WTC11 (cell line): ENCODE measurements around the gene TEKT3. TPM values are rescaled to one million over a fixed set of nuclear protein-coding genes. Genes with fewer than 3 reads are reported as not detected.

ENCODE experiments used
- ATAC-seq: fragments of 200-7000 bp; cut with Tn5 transposase; 2 replicates; pipeline ENCODE4 v1.10.0; 2021; ENCODE audit warnings: mild to moderate bottlenecking, moderate library complexity
- CTCF ChIA-PET: fragments of 300-600 bp; sonication (Branson Sonifier 250); formaldehyde crosslinking; loops from one replicate; lab custom pipeline; 2021; ENCODE audit warnings: antibody characterized with exemption; lab: Charles Lee
- POLR2A ChIA-PET: fragments of 350-600 bp; sonication (Branson Sonifier 250); formaldehyde crosslinking; loops from one replicate; lab custom pipeline; 2021; ENCODE audit warnings: antibody characterized with exemption; lab: Charles Lee
- DNase-seq: peaks from one replicate; pipeline ENCODE4 v3.0.0; 2021; ENCODE audit warnings: low spot score
- H3K27ac Mint-ChIP-seq: 2 replicates; pipeline ENCODE4 v1.8.0; 2021; ENCODE audit warnings: mixed read lengths
- H3K27me3 Mint-ChIP-seq: 2 replicates; pipeline ENCODE4 v1.8.0; 2021; ENCODE audit warnings: low read depth, mild to moderate bottlenecking, moderate library complexity, mixed read lengths
- H3K36me3 Mint-ChIP-seq: 2 replicates; pipeline ENCODE4 v1.8.0; 2021; ENCODE audit warnings: mixed read lengths
- H3K4me1 Mint-ChIP-seq: 2 replicates; pipeline ENCODE4 v1.8.0; 2022; ENCODE audit warnings: mixed read lengths
- H3K4me3 Mint-ChIP-seq: 2 replicates; pipeline ENCODE4 v1.8.0; 2021; ENCODE audit warnings: mild to moderate bottlenecking, moderate library complexity, mixed read lengths
- H3K9me3 Mint-ChIP-seq: 2 replicates; pipeline ENCODE4 v1.8.0; 2021; ENCODE audit warnings: mixed read lengths
- ATF2 ChIP-seq: sonication (generic); formaldehyde crosslinking; IDR thresholded peaks from 2 replicates; pipeline ENCODE4 v1.8.1; 2022; ENCODE audit warnings: low read depth, missing genetic modification reagents, borderline replicate concordance
- CBFB ChIP-seq: sonication (generic); formaldehyde crosslinking; IDR thresholded peaks from 2 replicates; pipeline ENCODE4 v1.8.1; 2022; ENCODE audit warnings: mild to moderate bottlenecking, low read depth, missing genetic modification reagents
- ELF4 ChIP-seq: sonication (generic); formaldehyde crosslinking; IDR thresholded peaks from 2 replicates; pipeline ENCODE4 v1.8.1; 2022; ENCODE audit warnings: low read depth, mild to moderate bottlenecking, moderate library complexity, missing genetic modification reagents
- ESRRA ChIP-seq: sonication (generic); formaldehyde crosslinking; IDR thresholded peaks from 2 replicates; pipeline ENCODE4 v1.8.1; 2022; ENCODE audit warnings: mild to moderate bottlenecking, missing genetic modification reagents, borderline replicate concordance
- GABPB1 ChIP-seq: sonication (generic); formaldehyde crosslinking; IDR thresholded peaks from 2 replicates; pipeline ENCODE4 v1.8.1; 2023; ENCODE audit warnings: mild to moderate bottlenecking, missing genetic modification reagents
- GTF2I ChIP-seq: fragments of 250-450 bp; sonication (Bioruptor Pico); conservative IDR thresholded peaks from 2 replicates; pipeline ENCODE4 v1.4.0; 2021; ENCODE audit warnings: mild to moderate bottlenecking
- HMGA2 ChIP-seq: fragments of 250-450 bp; sonication (Bioruptor Pico); IDR thresholded peaks from 2 replicates; pipeline ENCODE4 v1.4.0; 2021; ENCODE audit warnings: mild to moderate bottlenecking, moderate library complexity
- IRF2 ChIP-seq: sonication (generic); formaldehyde crosslinking; IDR thresholded peaks from 2 replicates; pipeline ENCODE4 v1.8.0; 2022; ENCODE audit warnings: low read depth, missing genetic modification reagents, borderline replicate concordance
- JUN ChIP-seq: sonication (generic); formaldehyde crosslinking; IDR thresholded peaks from 2 replicates; pipeline ENCODE4 v1.8.0; 2023; ENCODE audit warnings: mild to moderate bottlenecking, missing genetic modification reagents
- MXD4 ChIP-seq: fragments of 250-450 bp; sonication (Bioruptor Pico); IDR thresholded peaks from 2 replicates; pipeline ENCODE4 v1.8.0; 2021; ENCODE audit warnings: mild to moderate bottlenecking, moderate library complexity, borderline replicate concordance
- PRRX2 ChIP-seq: fragments of 250-450 bp; sonication (Bioruptor Pico); IDR thresholded peaks from 2 replicates; pipeline ENCODE4 v1.8.0; 2021; ENCODE audit warnings: mild to moderate bottlenecking
- RELA ChIP-seq: sonication (generic); formaldehyde crosslinking; IDR thresholded peaks from 2 replicates; pipeline ENCODE4 v1.8.1; 2022; ENCODE audit warnings: missing genetic modification reagents, mild to moderate bottlenecking, borderline replicate concordance
- TEAD4 ChIP-seq: sonication (generic); formaldehyde crosslinking; IDR thresholded peaks from 2 replicates; pipeline ENCODE4 v1.8.0; 2022; ENCODE audit warnings: mild to moderate bottlenecking, missing genetic modification reagents
- ZNF219 ChIP-seq: sonication (generic); formaldehyde crosslinking; IDR thresholded peaks from 2 replicates; pipeline ENCODE4 v1.8.0; 2023; ENCODE audit warnings: missing genetic modification reagents, mild to moderate bottlenecking, borderline replicate concordance
- ZNF232 ChIP-seq: sonication (generic); formaldehyde crosslinking; IDR thresholded peaks from 2 replicates; pipeline ENCODE4 v1.8.0; 2022; ENCODE audit warnings: mild to moderate bottlenecking, missing genetic modification reagents
- ZNF281 ChIP-seq: sonication (generic); formaldehyde crosslinking; IDR thresholded peaks from 2 replicates; pipeline ENCODE4 v1.8.0; 2023; ENCODE audit warnings: mild to moderate bottlenecking, missing genetic modification reagents
- ZNF416 ChIP-seq: fragments of 250-450 bp; sonication (Bioruptor Pico); IDR thresholded peaks from 2 replicates; pipeline ENCODE4 v1.9.0; 2021; ENCODE audit warnings: mild to moderate bottlenecking, inconsistent platforms
- ZNF425 ChIP-seq: fragments of 250-450 bp; sonication (Bioruptor Pico); conservative IDR thresholded peaks from 2 replicates; pipeline ENCODE4 v1.9.0; 2021; ENCODE audit warnings: mild to moderate bottlenecking
- total RNA-seq: library from RNA; stranded (reverse); gene quantifications from 3 replicates; pipeline ENCODE4 v1.2.3, GENCODE V29; 2021
- TF ChIP-seq, protein P1 (sequence below): fragments of 250-450 bp; sonication (Bioruptor Pico); IDR thresholded peaks from 2 replicates; pipeline ENCODE4 v1.8.0; 2021; ENCODE audit warnings: mild to moderate bottlenecking
- TF ChIP-seq, protein P2 (sequence below): sonication (generic); formaldehyde crosslinking; IDR thresholded peaks from 2 replicates; pipeline ENCODE4 v1.8.1; 2022; ENCODE audit warnings: mild to moderate bottlenecking, moderate library complexity, missing genetic modification reagents
- TF ChIP-seq, protein P3 (sequence below): sonication (generic); formaldehyde crosslinking; IDR thresholded peaks from 2 replicates; pipeline ENCODE4 v1.8.0; 2022; ENCODE audit warnings: mild to moderate bottlenecking, missing genetic modification reagents
- TF ChIP-seq, protein P4 (sequence below): sonication (generic); formaldehyde crosslinking; IDR thresholded peaks from 2 replicates; pipeline ENCODE4 v1.8.0; 2022; ENCODE audit warnings: missing genetic modification reagents

Gene TEKT3
- total RNA-seq, 1 experiment from 2014 or later, result 3.1 TPM

- CTCF ChIA-PET, result no interaction called here
- DNase-seq (no peak), ATAC-seq (no peak)
- peaks cover 5% of the 10 kb centered on the region for H3K9me3 Mint-ChIP-seq
- TF ChIP-seq ZNF281 (CRISPR knock-in tag), result no peak
- TF ChIP-seq GTF2I, result no peak
- TF ChIP-seq ATF2 (CRISPR knock-in tag), result no peak
- no peak for TF ChIP-seq ELF4
- TF ChIP-seq, protein P1, sequence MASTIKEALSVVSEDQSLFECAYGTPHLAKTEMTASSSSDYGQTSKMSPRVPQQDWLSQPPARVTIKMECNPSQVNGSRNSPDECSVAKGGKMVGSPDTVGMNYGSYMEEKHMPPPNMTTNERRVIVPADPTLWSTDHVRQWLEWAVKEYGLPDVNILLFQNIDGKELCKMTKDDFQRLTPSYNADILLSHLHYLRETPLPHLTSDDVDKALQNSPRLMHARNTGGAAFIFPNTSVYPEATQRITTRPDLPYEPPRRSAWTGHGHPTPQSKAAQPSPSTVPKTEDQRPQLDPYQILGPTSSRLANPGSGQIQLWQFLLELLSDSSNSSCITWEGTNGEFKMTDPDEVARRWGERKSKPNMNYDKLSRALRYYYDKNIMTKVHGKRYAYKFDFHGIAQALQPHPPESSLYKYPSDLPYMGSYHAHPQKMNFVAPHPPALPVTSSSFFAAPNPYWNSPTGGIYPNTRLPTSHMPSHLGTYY (CRISPR knock-in tag), result no peak
- no peak for TF ChIP-seq MXD4 (CRISPR knock-in tag)
- TF ChIP-seq CBFB, result no peak
- TF ChIP-seq ZNF425 (CRISPR knock-in tag), result no peak
- no peak for TF ChIP-seq TEAD4
- no peak for TF ChIP-seq ZNF232 (CRISPR knock-in tag)
- TF ChIP-seq, protein P2, sequence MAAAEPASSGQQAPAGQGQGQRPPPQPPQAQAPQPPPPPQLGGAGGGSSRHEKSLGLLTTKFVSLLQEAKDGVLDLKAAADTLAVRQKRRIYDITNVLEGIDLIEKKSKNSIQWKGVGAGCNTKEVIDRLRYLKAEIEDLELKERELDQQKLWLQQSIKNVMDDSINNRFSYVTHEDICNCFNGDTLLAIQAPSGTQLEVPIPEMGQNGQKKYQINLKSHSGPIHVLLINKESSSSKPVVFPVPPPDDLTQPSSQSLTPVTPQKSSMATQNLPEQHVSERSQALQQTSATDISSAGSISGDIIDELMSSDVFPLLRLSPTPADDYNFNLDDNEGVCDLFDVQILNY (CRISPR knock-in tag), result no peak
- TF ChIP-seq IRF2 (CRISPR knock-in tag), result no peak
- no peak for TF ChIP-seq ZNF219 (CRISPR knock-in tag)
- no peak for TF ChIP-seq JUN (CRISPR knock-in tag)
- no peak for TF ChIP-seq RELA (CRISPR knock-in tag)
- TF ChIP-seq PRRX2 (CRISPR knock-in tag), result no peak
- TF ChIP-seq HMGA2 (CRISPR knock-in tag), result no peak
- POLR2A ChIA-PET, result no interaction called here
- H3K36me3 Mint-ChIP-seq, result peaks cover 4% of the 10 kb centered on the region; the same call in 1 of the 2 replicates
- H3K27me3 Mint-ChIP-seq, result peaks cover 53% of the 10 kb centered on the region
- H3K27ac Mint-ChIP-seq, result no peak overlapping the region
- 0 out of 2 replicates have a peak overlapping the region, but pooled peaks have one; percentile 94 for H3K4me3 Mint-ChIP-seq
- H3K4me1 Mint-ChIP-seq, result peaks cover 5% of the 10 kb centered on the region
Measured at GRCh38 chr17:15342460-15342859, 1.1 kb upstream of the TEKT3 start.

GRCh38 chr17:15341966-15342365 is 569 bp upstream of the TEKT3 start:
- POLR2A ChIA-PET, result interaction anchor here (0.8 kb wide), 1 partner anchor 10 kb away, joined by 3 read pairs; no protein-coding TSS in a partner anchor
- peaks cover 53% of the 10 kb centered on the region for H3K27me3 Mint-ChIP-seq
- H3K4me1 Mint-ChIP-seq, result peaks cover 5% of the 10 kb centered on the region
- H3K9me3 Mint-ChIP-seq, result peaks cover 9% of the 10 kb centered on the region
- DNase-seq (no peak), ATAC-seq (no peak)
- H3K4me3 Mint-ChIP-seq, result peak overlapping the region; percentile 94
- no peak overlapping the region for H3K27ac Mint-ChIP-seq
- H3K36me3 Mint-ChIP-seq, result peaks cover 7% of the 10 kb centered on the region; the same call in 1 of the 2 replicates
- CTCF ChIA-PET, result interaction anchor here (0.9 to 2.2 kb wide), 4 partner anchors 12 to 161 kb away, joined by 3 to 9 read pairs (median 6); no protein-coding TSS in a partner anchor
- TF ChIP-seq ZNF219 (CRISPR knock-in tag), result no peak
- no peak for TF ChIP-seq ESRRA (CRISPR knock-in tag)
- TF ChIP-seq, protein P3, sequence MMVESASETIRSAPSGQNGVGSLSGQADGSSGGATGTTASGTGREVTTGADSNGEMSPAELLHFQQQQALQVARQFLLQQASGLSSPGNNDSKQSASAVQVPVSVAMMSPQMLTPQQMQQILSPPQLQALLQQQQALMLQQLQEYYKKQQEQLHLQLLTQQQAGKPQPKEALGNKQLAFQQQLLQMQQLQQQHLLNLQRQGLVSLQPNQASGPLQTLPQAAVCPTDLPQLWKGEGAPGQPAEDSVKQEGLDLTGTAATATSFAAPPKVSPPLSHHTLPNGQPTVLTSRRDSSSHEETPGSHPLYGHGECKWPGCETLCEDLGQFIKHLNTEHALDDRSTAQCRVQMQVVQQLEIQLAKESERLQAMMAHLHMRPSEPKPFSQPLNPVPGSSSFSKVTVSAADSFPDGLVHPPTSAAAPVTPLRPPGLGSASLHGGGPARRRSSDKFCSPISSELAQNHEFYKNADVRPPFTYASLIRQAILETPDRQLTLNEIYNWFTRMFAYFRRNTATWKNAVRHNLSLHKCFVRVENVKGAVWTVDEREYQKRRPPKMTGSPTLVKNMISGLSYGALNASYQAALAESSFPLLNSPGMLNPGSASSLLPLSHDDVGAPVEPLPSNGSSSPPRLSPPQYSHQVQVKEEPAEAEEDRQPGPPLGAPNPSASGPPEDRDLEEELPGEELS (CRISPR knock-in tag), result no peak
- TF ChIP-seq, protein P4, sequence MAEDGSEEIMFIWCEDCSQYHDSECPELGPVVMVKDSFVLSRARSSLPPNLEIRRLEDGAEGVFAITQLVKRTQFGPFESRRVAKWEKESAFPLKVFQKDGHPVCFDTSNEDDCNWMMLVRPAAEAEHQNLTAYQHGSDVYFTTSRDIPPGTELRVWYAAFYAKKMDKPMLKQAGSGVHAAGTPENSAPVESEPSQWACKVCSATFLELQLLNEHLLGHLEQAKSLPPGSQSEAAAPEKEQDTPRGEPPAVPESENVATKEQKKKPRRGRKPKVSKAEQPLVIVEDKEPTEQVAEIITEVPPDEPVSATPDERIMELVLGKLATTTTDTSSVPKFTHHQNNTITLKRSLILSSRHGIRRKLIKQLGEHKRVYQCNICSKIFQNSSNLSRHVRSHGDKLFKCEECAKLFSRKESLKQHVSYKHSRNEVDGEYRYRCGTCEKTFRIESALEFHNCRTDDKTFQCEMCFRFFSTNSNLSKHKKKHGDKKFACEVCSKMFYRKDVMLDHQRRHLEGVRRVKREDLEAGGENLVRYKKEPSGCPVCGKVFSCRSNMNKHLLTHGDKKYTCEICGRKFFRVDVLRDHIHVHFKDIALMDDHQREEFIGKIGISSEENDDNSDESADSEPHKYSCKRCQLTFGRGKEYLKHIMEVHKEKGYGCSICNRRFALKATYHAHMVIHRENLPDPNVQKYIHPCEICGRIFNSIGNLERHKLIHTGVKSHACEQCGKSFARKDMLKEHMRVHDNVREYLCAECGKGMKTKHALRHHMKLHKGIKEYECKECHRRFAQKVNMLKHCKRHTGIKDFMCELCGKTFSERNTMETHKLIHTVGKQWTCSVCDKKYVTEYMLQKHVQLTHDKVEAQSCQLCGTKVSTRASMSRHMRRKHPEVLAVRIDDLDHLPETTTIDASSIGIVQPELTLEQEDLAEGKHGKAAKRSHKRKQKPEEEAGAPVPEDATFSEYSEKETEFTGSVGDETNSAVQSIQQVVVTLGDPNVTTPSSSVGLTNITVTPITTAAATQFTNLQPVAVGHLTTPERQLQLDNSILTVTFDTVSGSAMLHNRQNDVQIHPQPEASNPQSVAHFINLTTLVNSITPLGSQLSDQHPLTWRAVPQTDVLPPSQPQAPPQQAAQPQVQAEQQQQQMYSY (CRISPR knock-in tag), result no peak
- no peak for TF ChIP-seq PRRX2 (CRISPR knock-in tag)
- no peak for TF ChIP-seq ZNF416
- TF ChIP-seq GABPB1 (CRISPR knock-in tag), result no peak
- TF ChIP-seq JUN (CRISPR knock-in tag), result no peak
